ENCODE results near the gene TOB2.

Gene TOB2

GRCh38 chr22:41446639-41447434, at the start of gene TOB2:
TSS of gene TOB2 (minus strand) at chr22:41446801. CDS start at chr22:41437345, 9,456 bp downstream.
- peak; percentile 97 for DNase-seq

GRCh38 chr22:41491374-41492100, 44.9 kb upstream of the TOB2 start:
- DNase-seq: no peak

- no peak for DNase-seq
Measured at GRCh38 chr22:41488596-41489385, 42.2 kb upstream of the TOB2 start.

- DNase-seq: no peak
Measured at GRCh38 chr22:41488076-41488475, 41.5 kb upstream of the TOB2 start.

GRCh38 chr22:41487037-41487935, 40.7 kb upstream of the TOB2 start:
- DNase-seq: no peak

GRCh38 chr22:41485033-41485432, 38.4 kb upstream of the TOB2 start:
- DNase-seq: no peak

- DNase-seq: peak; percentile 56
Measured at GRCh38 chr22:41482319-41482935, 35.8 kb upstream of the TOB2 start.

- DNase-seq: no peak
Measured at GRCh38 chr22:41481925-41482318, 35.3 kb upstream of the TOB2 start.

- DNase-seq: no peak
Measured at GRCh38 chr22:41481131-41481830, 34.7 kb upstream of the TOB2 start.

GRCh38 chr22:41480397-41480735, 33.8 kb upstream of the TOB2 start:
- DNase-seq: no peak

GRCh38 chr22:41479671-41480396, 33.2 kb upstream of the TOB2 start:
- no peak for DNase-seq

- no peak for DNase-seq
Measured at GRCh38 chr22:41478891-41479521, 32.4 kb upstream of the TOB2 start.

GRCh38 chr22:41478473-41478872, 31.9 kb upstream of the TOB2 start:
- DNase-seq: no peak

- DNase-seq: no peak
Measured at GRCh38 chr22:41474872-41475451, 28.4 kb upstream of the TOB2 start.

- no peak for DNase-seq
Measured at GRCh38 chr22:41471568-41471967, 25.0 kb upstream of the TOB2 start.

- no peak for DNase-seq
Measured at GRCh38 chr22:41470886-41471285, 24.3 kb upstream of the TOB2 start.

- DNase-seq: peak; percentile 57
Measured at GRCh38 chr22:41469218-41469851, 22.7 kb upstream of the TOB2 start.

GRCh38 chr22:41468381-41469217, 22.0 kb upstream of the TOB2 start, which contains the start of the genes ACO2 and PHF5A:
TSS of gene ACO2 (plus strand) at chr22:41469117. CDS start at chr22:41469147, 30 bp downstream.
TSS of gene PHF5A (minus strand) at chr22:41468692. CDS start at chr22:41468653, 39 bp downstream.
- DNase-seq: peak; percentile 99
